H1 (cell line): Measurements from ENCODE around the gene MAS1L. TPM values are rescaled to one million over a fixed set of nuclear protein-coding genes. Genes with fewer than 3 reads are reported as not detected.

Experiments used
- CTCF ChIA-PET: fragments of 300-600 bp; sonication (Branson Sonifier 250); formaldehyde crosslinking; loops from one replicate; lab custom pipeline; 2021; ENCODE audit not compliant: partially characterized antibody; lab: Charles Lee
- POLR2A ChIA-PET: fragments of 300-600 bp; sonication (Branson Sonifier 250); formaldehyde crosslinking; loops from one replicate; lab custom pipeline; 2021; ENCODE audit warnings: inconsistent platforms; ENCODE audit not compliant: partially characterized antibody; lab: Charles Lee
- DNase-seq, 2 experiments: peaks; one replicate each; pipeline versions ENCODE4 v3.0.0 to v3.0.0-alpha.2; 2010 to 2022; ENCODE audit warnings: low spot score in 2 of 2, low read depth in 1 of 2, mixed read lengths in 1 of 2
- FAIRE-seq: peaks from 2 replicates; lab custom pipeline; 2011; peaks lifted over from hg19 to GRCh38; lab: Jason Lieb, UNC
- H2AFZ ChIP-seq: 2 replicates; pipeline ENCODE4 v1.8.1; 2012; ENCODE audit warnings: low read length, inconsistent platforms
- H2AK5ac ChIP-seq: 2 replicates; pipeline ENCODE4 v1.6.1; 2013; ENCODE audit warnings: low read depth, low read length
- H2BK120ac ChIP-seq: replicated peaks from 2 replicates; pipeline ENCODE3; 2013; ENCODE audit warnings: low read depth, low read length, inconsistent platforms
- H2BK12ac ChIP-seq: 2 replicates; pipeline ENCODE4 v1.6.1; 2013; ENCODE audit warnings: low read depth, low read length
- H2BK15ac ChIP-seq: 2 replicates; pipeline ENCODE4 v1.6.1; 2013; ENCODE audit warnings: low read length
- H2BK20ac ChIP-seq: 2 replicates; pipeline ENCODE4 v1.6.1; 2013; ENCODE audit warnings: low read length
- H2BK5ac ChIP-seq: 2 replicates; pipeline ENCODE4 v1.6.1; 2013; ENCODE audit warnings: low read depth, low read length
- H3K14ac ChIP-seq: 2 replicates; pipeline ENCODE4 v1.6.1; 2013; ENCODE audit warnings: inconsistent platforms; ENCODE audit not compliant: insufficient read length
- H3K18ac ChIP-seq: 2 replicates; pipeline ENCODE4 v1.6.1; 2013; ENCODE audit warnings: low read length; ENCODE audit errors: extremely low read depth
- H3K23ac ChIP-seq: 2 replicates; pipeline ENCODE4 v1.6.1; 2013; ENCODE audit warnings: inconsistent platforms; ENCODE audit not compliant: insufficient read length
- H3K23me2 ChIP-seq: 2 replicates; pipeline ENCODE4 v1.6.1; 2013; ENCODE audit warnings: low read depth, low read length
- H3K27ac ChIP-seq: 2 replicates; pipeline ENCODE4 v1.6.1; 2011; ENCODE audit warnings: low read depth, low read length, inconsistent platforms
- H3K27me3 ChIP-seq, 4 experiments: replicated peaks in 1 of 4; 1 replicate in 1 of 4; 2 replicates in 3 of 4; pipeline versions ENCODE4 v1.6.1 to v1.8.1; 2011 to 2013; ENCODE audit warnings: low read length in 3 of 4, mild to moderate bottlenecking in 3 of 4, inconsistent platforms in 2 of 4, mixed read lengths in 2 of 4, moderate library complexity in 1 of 4; ENCODE audit not compliant: control insufficient read depth in 3 of 4, insufficient read depth in 3 of 4; ENCODE audit errors: extremely low read depth in 1 of 4
- H3K36me3 ChIP-seq, 4 experiments: 2 replicates each; pipeline versions ENCODE4 v1.6.1 to v1.8.1; 2011 to 2013; ENCODE audit warnings: mild to moderate bottlenecking in 4 of 4, low read length in 3 of 4, moderate library complexity in 2 of 4, control low read depth in 1 of 4, inconsistent platforms in 1 of 4; ENCODE audit not compliant: insufficient read depth in 4 of 4, control insufficient read depth in 2 of 4
- H3K4ac ChIP-seq: replicated peaks from 2 replicates; pipeline ENCODE3; 2013; ENCODE audit warnings: low read length, low read depth, mixed read lengths, inconsistent platforms; ENCODE audit not compliant: insufficient read length
- H3K4me1 ChIP-seq, 4 experiments: replicated peaks in 1 of 4; 1 replicate in 1 of 4; 2 replicates in 3 of 4; pipeline versions ENCODE4 v1.6.1 to v1.8.1; 2011 to 2013; ENCODE audit warnings: low read length in 3 of 4, inconsistent platforms in 2 of 4, mixed read lengths in 1 of 4; ENCODE audit not compliant: insufficient read depth in 4 of 4, control insufficient read depth in 3 of 4
- H3K4me2 ChIP-seq, 2 experiments: 2 replicates each; pipeline versions ENCODE4 v1.6.1 to v1.8.1; 2011 to 2013; ENCODE audit warnings: low read depth in 2 of 2, low read length in 2 of 2, control low read depth in 1 of 2, inconsistent platforms in 1 of 2, mild to moderate bottlenecking in 1 of 2; ENCODE audit not compliant: insufficient read depth in 1 of 2
- H3K4me3 ChIP-seq, 4 experiments: fragments of 200-600, 300-600 bp in 1 of 4; sonication (generic), shearing (Covaris generic), sonication (Bioruptor Twin) in 1 of 4; 2 replicates each; pipeline versions ENCODE4 v1.5.1 to v1.8.1; 2011 to 2016; ENCODE audit warnings: low read length in 4 of 4, low read depth in 3 of 4, control low read depth in 2 of 4, inconsistent platforms in 2 of 4, mild to moderate bottlenecking in 2 of 4, mixed read lengths in 1 of 4, moderate library complexity in 1 of 4; ENCODE audit not compliant: insufficient read depth in 2 of 4; ENCODE audit errors: extremely low read depth in 1 of 4
- H3K56ac ChIP-seq: replicated peaks from 2 replicates; pipeline ENCODE3; 2013; ENCODE audit warnings: low read depth, mild to moderate bottlenecking, mixed read lengths, low read length, inconsistent platforms; ENCODE audit not compliant: insufficient read length
- H3K79me1 ChIP-seq: 2 replicates; pipeline ENCODE4 v1.6.1; 2013; ENCODE audit warnings: low read depth, low read length, control low read depth
- H3K79me2 ChIP-seq, 2 experiments: 2 replicates each; pipeline versions ENCODE4 v1.6.1 to v1.8.1; 2012 to 2013; ENCODE audit warnings: low read length in 2 of 2, mild to moderate bottlenecking in 2 of 2, inconsistent platforms in 1 of 2; ENCODE audit not compliant: insufficient read depth in 2 of 2, control insufficient read depth in 1 of 2
- H3K9ac ChIP-seq, 4 experiments: replicated peaks in 1 of 4; 1 replicate in 1 of 4; 2 replicates in 3 of 4; pipeline versions ENCODE4 v1.6.1 to v1.8.1; 2011 to 2013; ENCODE audit warnings: low read depth in 3 of 4, low read length in 3 of 4, control low read depth in 2 of 4, mild to moderate bottlenecking in 2 of 4, moderate library complexity in 2 of 4, inconsistent platforms in 1 of 4; ENCODE audit errors: extremely low read depth in 1 of 4
- H3K9me3 ChIP-seq, 2 experiments: 2 replicates each; pipeline versions ENCODE4 v1.6.1 to v1.8.1; 2012 to 2013; ENCODE audit warnings: mild to moderate bottlenecking in 2 of 2, moderate library complexity in 2 of 2, control low read depth in 1 of 2, inconsistent platforms in 1 of 2, low read depth in 1 of 2, low read length in 1 of 2, mixed read lengths in 1 of 2; ENCODE audit not compliant: insufficient read depth in 2 of 2
- H4K20me1 ChIP-seq, 2 experiments: replicated peaks in 1 of 2; 2 replicates each; pipeline versions ENCODE3 to v1.8.1; 2011 to 2013; ENCODE audit warnings: inconsistent platforms in 2 of 2, low read length in 2 of 2, mild to moderate bottlenecking in 1 of 2; ENCODE audit not compliant: insufficient read depth in 2 of 2, control insufficient read depth in 1 of 2
- H4K5ac ChIP-seq: 2 replicates; pipeline ENCODE4 v1.6.1; 2013; ENCODE audit warnings: low read length, low read depth, mixed read lengths, inconsistent platforms; ENCODE audit not compliant: insufficient read length
- H4K8ac ChIP-seq: 2 replicates; pipeline ENCODE4 v1.8.0; 2013; ENCODE audit warnings: mild to moderate bottlenecking, moderate library complexity, low read length, inconsistent platforms; ENCODE audit not compliant: insufficient read depth; ENCODE audit errors: extremely low read depth
- H4K91ac ChIP-seq: replicated peaks from 2 replicates; pipeline ENCODE3; 2013; ENCODE audit warnings: low read length, mixed read lengths, inconsistent platforms; ENCODE audit not compliant: insufficient read length
- ATF3 ChIP-seq: IDR thresholded peaks from 2 replicates; pipeline ENCODE4 v1.6.1; 2011; ENCODE audit warnings: low read depth, mild to moderate bottlenecking, low read length; ENCODE audit not compliant: insufficient read depth
- CBX5 ChIP-seq: fragments of 300-800, 300-1000 bp; sonication (generic); IDR thresholded peaks from 2 replicates; pipeline ENCODE4 v1.7.1; 2016; ENCODE audit warnings: antibody characterized with exemption, low read length, low read depth
- E2F6 ChIP-seq: IDR thresholded peaks from 2 replicates; pipeline ENCODE4 v1.6.1; 2012; ENCODE audit warnings: inconsistent platforms
- HDAC2 ChIP-seq, 2 experiments: fragments of 300-600 bp in 1 of 2; sonication (generic) in 1 of 2; IDR thresholded peaks; 2 replicates each; pipeline ENCODE4 v1.6.1; 2011 to 2012; ENCODE audit warnings: low read depth in 2 of 2, low read length in 2 of 2, mild to moderate bottlenecking in 2 of 2, moderate library complexity in 2 of 2, borderline replicate concordance in 1 of 2, inconsistent platforms in 1 of 2
- KDM1A ChIP-seq: fragments of 200-600, 300-600 bp; sonication (generic); IDR thresholded peaks from 2 replicates; pipeline ENCODE4 v1.7.1; 2016; ENCODE audit warnings: mild to moderate bottlenecking, low read length, borderline replicate concordance
- MAFK ChIP-seq: IDR thresholded peaks from 2 replicates; pipeline ENCODE4 v1.6.1; 2012; ENCODE audit warnings: low read depth, mild to moderate bottlenecking, improper control_type of control experiment, low read length
- NANOG ChIP-seq: IDR thresholded peaks from 2 replicates; pipeline ENCODE4 v1.6.1; 2011; ENCODE audit warnings: low read length, low read depth, mild to moderate bottlenecking, inconsistent platforms; ENCODE audit not compliant: insufficient read depth, poor library complexity, severe bottlenecking
- POU5F1 ChIP-seq: IDR thresholded peaks from 2 replicates; pipeline ENCODE4 v1.6.1; 2011; ENCODE audit warnings: low read depth, mild to moderate bottlenecking, low read length, moderate library complexity
- SIX5 ChIP-seq: IDR thresholded peaks from 2 replicates; pipeline ENCODE4 v1.6.1; 2011; ENCODE audit warnings: mild to moderate bottlenecking, low read depth, low read length
- TAF1 ChIP-seq: IDR thresholded peaks from 2 replicates; pipeline ENCODE4 v1.6.1; 2011; ENCODE audit warnings: mild to moderate bottlenecking, low read depth, low read length
- WGBS, 2 experiments: shearing (Covaris generic) in 1 of 2; methylation state at CpG; one replicate each; pipeline versions ENCODE4 v1.1.6 to v1.1.7; 2013 to 2015; ENCODE audit warnings: low lambda C conversion rate in 2 of 2, mixed read lengths in 2 of 2, inconsistent platforms in 1 of 2, low coverage in 1 of 2, missing lambda C conversion rate in 1 of 2; ENCODE audit not compliant: insufficient replicate concordance in 2 of 2, insufficient coverage in 1 of 2, insufficient read length in 1 of 2; ENCODE audit errors: extremely low coverage in 1 of 2, missing lambda C conversion rate in 1 of 2; 5-methylcytosine and 5-hydroxymethylcytosine counted together
- polyA plus RNA-seq, 7 experiments: library from polyadenylated mRNA; depleted of rRNA in 3 of 7; stranded (reverse) in 5 of 7; unstranded in 2 of 7; fragments of >200 nt in 5 of 7; fragments of 200-250 nt in 2 of 7; gene quantifications; 1 replicate in 5 of 7; 2 replicates in 1 of 7; 4 replicates in 1 of 7; pipeline versions ENCODE4 v1.2.1 to v1.2.3, GENCODE V29; 2011 to 2013; ENCODE audit warnings: missing spikeins in 2 of 7, mixed read lengths in 2 of 7
- total RNA-seq: library from RNA; stranded (reverse); fragmentation: NEBNext Ultra II Directional; extraction: Animal tissue kit (Norgen Biotek cat#: 25700); gene quantifications from 2 replicates; pipeline ENCODE4 v1.2.1, GENCODE V29; 2021

MAS1L gene
- total and polyA plus RNA-seq, 2 of the 8 experiments (the other 6 are each of a cell fraction or from before 2014, with no cell fraction given): not detected

DNA sequence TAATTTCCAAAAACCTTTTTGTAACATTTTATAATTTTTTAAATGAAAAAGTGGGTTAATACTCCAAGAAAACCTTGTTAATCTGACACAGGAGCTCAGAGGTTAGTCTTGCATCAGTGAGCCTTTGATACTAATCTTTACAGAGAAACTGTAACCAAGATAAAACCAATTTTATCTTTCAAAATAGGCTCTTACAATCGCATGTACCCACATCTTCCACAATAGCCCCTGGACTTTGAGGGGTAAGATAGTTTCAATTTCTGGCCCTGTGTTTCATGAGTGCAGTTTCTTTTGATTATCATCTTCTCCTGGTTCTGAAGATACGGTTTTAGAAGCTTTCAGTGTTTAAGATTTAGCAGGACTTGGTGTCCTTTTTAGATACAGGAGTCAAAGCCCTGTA is 34.5 kb upstream of the MAS1L start:
- H2AFZ ChIP-seq: no peak overlapping the region
- no peak overlapping the region for H2BK15ac ChIP-seq
- no peak overlapping the region for H2BK20ac ChIP-seq
- H3K79me2 ChIP-seq: no peaks in the 10 kb centered on the region
- no peaks in the 10 kb centered on the region; a peak in 1 of 7 replicates for H3K27me3 ChIP-seq
- H4K8ac ChIP-seq: no peak overlapping the region
- no peak overlapping the region for H3K23ac ChIP-seq
- H3K9ac ChIP-seq: no peak overlapping the region
- H2BK12ac ChIP-seq: no peak overlapping the region
- H3K4me3 ChIP-seq: no peak overlapping the region
- H3K27ac ChIP-seq: no peak overlapping the region
- 83% methylated on average over 2 of the region's 2 CpGs; no CpG with 5 or more reads in 1 of the 2 experiments for WGBS, 2 experiments
- no peaks in the 10 kb centered on the region for H3K23me2 ChIP-seq
- H4K20me1 ChIP-seq: no peaks in the 10 kb centered on the region
- no peak overlapping the region for H3K18ac ChIP-seq
- H3K4me1 ChIP-seq: peaks cover 0 to 7% (median 0%) of the 10 kb centered on the region in 4 experiments; a peak in 4 of 7 replicates
- no peak overlapping the region for H3K14ac ChIP-seq
- H2BK120ac ChIP-seq: no peak overlapping the region
- POLR2A ChIA-PET: no interaction called here
- H3K4ac ChIP-seq: no peak overlapping the region
- CTCF ChIA-PET: interaction anchor here (0.7 kb wide), 1 partner anchor 1921 kb away, joined by 3 read pairs; no protein-coding TSS in a partner anchor
- FAIRE-seq: no peak
- H3K4me2 ChIP-seq: no peak overlapping the region
- H3K36me3 ChIP-seq: no peaks in the 10 kb centered on the region
- H2AK5ac ChIP-seq: no peak overlapping the region
- H3K9me3 ChIP-seq: peaks cover 7 to 15% of the 10 kb centered on the region in 2 experiments
- no peak for DNase-seq
- no peak overlapping the region for H4K5ac ChIP-seq
- no peak overlapping the region for H2BK5ac ChIP-seq
- H4K91ac ChIP-seq: no peak overlapping the region
- no peak overlapping the region for H3K56ac ChIP-seq
- no peaks in the 10 kb centered on the region for H3K79me1 ChIP-seq
- TF ChIP-seq CBX5 (no peak), TAF1 (no peak), SIX5 (no peak), ATF3 (no peak), KDM1A (no peak), E2F6 (no peak), NANOG (no peak), POU5F1 (no peak), HDAC2 (IDR thresholded peaks at IDR 0.05; ENCODE audit: borderline replicate concordance in 1 of 2, low read depth in 2 of 2, low read length in 2 of 2) (no peak), MAFK (no peak)
